Esophagus muscularis mucosa (tissue), 4 donors: ENCODE measurements around the gene TMEM43. TPM values are rescaled to one million over a fixed set of nuclear protein-coding genes. Genes with fewer than 3 reads are reported as not detected.

Experiments used
- DNase-seq: peaks from one replicate; pipeline ENCODE4 v3.0.0-alpha.2; 2017; ENCODE audit errors: extremely low spot score
- H3K27ac ChIP-seq, 4 donors: fragments of 200-600 bp; sonication (generic); replicated peaks in 1 of 4; 1 replicate in 3 of 4; 2 replicates in 1 of 4; pipeline ENCODE4 v1.5.1; 2016 to 2019; ENCODE audit warnings: mild to moderate bottlenecking in 1 of 4
- H3K27me3 ChIP-seq, 4 donors: fragments of 200-600 bp; sonication (generic); one replicate each; pipeline versions ENCODE4 v1.5.1 to v1.6.0; 2016 to 2019
- H3K36me3 ChIP-seq, 4 donors: fragments of 200-600 bp; sonication (generic); one replicate each; pipeline ENCODE4 v1.5.1; 2016 to 2019
- H3K4me1 ChIP-seq, 4 donors: fragments of 200-600 bp; sonication (generic); one replicate each; pipeline ENCODE4 v1.5.1; 2016 to 2019
- H3K4me3 ChIP-seq, 4 donors: fragments of 200-600 bp; sonication (generic); 1 replicate in 2 of 4; 2 replicates in 2 of 4; pipeline ENCODE4 v1.5.1; 2016 to 2019; ENCODE audit warnings: mild to moderate bottlenecking in 4 of 4, moderate library complexity in 1 of 4
- H3K9me3 ChIP-seq, 4 donors: fragments of 200-600 bp; sonication (generic); 1 replicate in 3 of 4; 2 replicates in 1 of 4; pipeline ENCODE4 v1.5.1; 2016 to 2019
- EP300 ChIP-seq: sonication (generic); formaldehyde crosslinking; IDR thresholded peaks from one replicate; pipeline ENCODE4 v1.6.1; 2017; ENCODE audit warnings: antibody characterized with exemption
- POLR2A ChIP-seq: fragments of 450-650 bp; IDR thresholded peaks from one replicate; pipeline ENCODE4 v1.6.1; 2017; ENCODE audit warnings: antibody characterized with exemption, moderate library complexity, mild to moderate bottlenecking, low read depth
- POLR2AphosphoS5 ChIP-seq, 2 donors: sonication (generic); formaldehyde crosslinking; IDR thresholded peaks; one replicate each; pipeline ENCODE4 v1.6.1; 2017; ENCODE audit warnings: antibody characterized with exemption in 2 of 2
- WGBS: methylation state at CpG from one replicate; pipeline ENCODE4 v1.1.5; 2018; 5-methylcytosine and 5-hydroxymethylcytosine counted together
- intact Hi-C: fragments of 100-400 bp; cut with DNase I; formaldehyde crosslinking; loops from one replicate; pipeline ENCODE4 v1.15.1; 2023
- total RNA-seq, 4 donors: library from RNA; depleted of rRNA; stranded (reverse); fragments of >200 nt; gene quantifications; one replicate each; pipeline versions ENCODE4 v1.1.0 to v1.2.1, GENCODE V29; 2016
- TF ChIP-seq, protein P1 (sequence below), 3 experiments: fragments of 200-600 bp in 2 of 3; fragments of 450-650 bp in 1 of 3; sonication (generic) in 2 of 3; IDR thresholded peaks; one replicate each; pipeline ENCODE4 v1.5.1; 2017 to 2019; ENCODE audit warnings: antibody characterized with exemption in 3 of 3, mild to moderate bottlenecking in 2 of 3, moderate library complexity in 1 of 3

Gene TMEM43
- total RNA-seq, 4 donors from 2014 or later, result 131 to 208 (median 179) TPM

DNA sequence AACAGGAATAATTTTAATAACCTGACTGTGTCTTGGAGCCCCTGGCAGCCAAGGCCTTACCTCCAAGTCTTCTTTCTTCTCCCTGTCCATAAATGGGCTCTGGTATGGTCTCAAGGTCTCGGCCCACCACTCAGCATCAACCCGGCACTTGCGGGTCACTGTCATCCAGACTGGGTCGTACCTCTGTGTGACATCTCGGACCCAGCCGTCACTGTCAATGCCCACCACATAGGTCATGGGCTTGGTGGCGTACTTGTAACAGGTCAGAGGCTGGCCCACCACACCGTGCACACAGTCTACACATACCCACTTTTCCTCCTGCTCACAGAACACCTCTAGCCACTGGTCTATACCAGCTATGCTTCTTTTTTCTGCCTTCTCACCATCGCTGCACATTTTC, 33.1 kb downstream of the TMEM43 start:
- WGBS, result 97% methylated on average over 9 of the region's 9 CpGs
- peak; percentile 42 for DNase-seq
- peaks cover 62 to 95% (median 87%) of the 10 kb centered on the region in 4 donors for H3K36me3 ChIP-seq
- intact Hi-C loops, result no loop called here
- no peak overlapping the region for H3K27ac ChIP-seq
- H3K27me3 ChIP-seq, result no peaks in the 10 kb centered on the region
- H3K4me1 ChIP-seq, result no peaks in the 10 kb centered on the region
- TF ChIP-seq, protein P1, sequence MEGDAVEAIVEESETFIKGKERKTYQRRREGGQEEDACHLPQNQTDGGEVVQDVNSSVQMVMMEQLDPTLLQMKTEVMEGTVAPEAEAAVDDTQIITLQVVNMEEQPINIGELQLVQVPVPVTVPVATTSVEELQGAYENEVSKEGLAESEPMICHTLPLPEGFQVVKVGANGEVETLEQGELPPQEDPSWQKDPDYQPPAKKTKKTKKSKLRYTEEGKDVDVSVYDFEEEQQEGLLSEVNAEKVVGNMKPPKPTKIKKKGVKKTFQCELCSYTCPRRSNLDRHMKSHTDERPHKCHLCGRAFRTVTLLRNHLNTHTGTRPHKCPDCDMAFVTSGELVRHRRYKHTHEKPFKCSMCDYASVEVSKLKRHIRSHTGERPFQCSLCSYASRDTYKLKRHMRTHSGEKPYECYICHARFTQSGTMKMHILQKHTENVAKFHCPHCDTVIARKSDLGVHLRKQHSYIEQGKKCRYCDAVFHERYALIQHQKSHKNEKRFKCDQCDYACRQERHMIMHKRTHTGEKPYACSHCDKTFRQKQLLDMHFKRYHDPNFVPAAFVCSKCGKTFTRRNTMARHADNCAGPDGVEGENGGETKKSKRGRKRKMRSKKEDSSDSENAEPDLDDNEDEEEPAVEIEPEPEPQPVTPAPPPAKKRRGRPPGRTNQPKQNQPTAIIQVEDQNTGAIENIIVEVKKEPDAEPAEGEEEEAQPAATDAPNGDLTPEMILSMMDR (IDR thresholded peaks at IDR 0.05), result no peak
- TF ChIP-seq POLR2AphosphoS5 (IDR thresholded peaks at IDR 0.05) (no peak), EP300 (no peak), POLR2A (no peak)
- no peak overlapping the region for H3K4me3 ChIP-seq
- peaks cover 0 to 16% (median 7%) of the 10 kb centered on the region in 4 donors for H3K9me3 ChIP-seq

DNA sequence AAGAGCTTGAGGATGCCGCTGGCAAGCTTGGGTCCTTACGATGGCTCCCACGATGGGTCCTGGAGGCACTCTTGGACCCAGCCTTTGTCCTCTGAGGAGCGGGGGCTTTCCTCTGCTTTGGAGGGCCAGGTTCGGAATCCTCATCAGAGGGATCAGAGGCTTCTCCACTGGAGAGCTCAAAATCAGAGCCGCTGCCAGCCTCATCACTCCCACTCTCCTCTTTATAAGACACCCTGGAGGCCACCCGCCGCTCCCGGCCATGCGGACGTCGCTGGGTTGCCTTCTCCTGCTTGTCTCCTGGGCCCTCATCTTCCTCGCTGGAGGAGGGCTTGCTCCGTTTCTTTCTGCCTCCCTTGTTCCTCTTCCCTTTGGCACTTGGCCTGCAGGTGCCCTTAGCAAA, 33.5 kb downstream of the TMEM43 start:
- Histone ChIP-seq H3K4me1 (no peaks in the 10 kb centered on the region), H3K4me3 (no peak overlapping the region), H3K36me3 (peaks cover 66 to 95% (median 87%) of the 10 kb centered on the region in 4 donors), H3K9me3 (peaks cover 0 to 16% (median 7%) of the 10 kb centered on the region in 4 donors), H3K27ac (no peak overlapping the region), H3K27me3 (no peaks in the 10 kb centered on the region)
- DNase-seq, result peak; percentile 62
- 94% methylated on average over 14 of the region's 14 CpGs for WGBS
- intact Hi-C loops, result no loop called here
- TF ChIP-seq POLR2A (no peak), EP300 (no peak), POLR2AphosphoS5 (IDR thresholded peaks at IDR 0.05) (no peak)
- TF ChIP-seq, protein P1 (IDR thresholded peaks at IDR 0.05), result no peak

DNA sequence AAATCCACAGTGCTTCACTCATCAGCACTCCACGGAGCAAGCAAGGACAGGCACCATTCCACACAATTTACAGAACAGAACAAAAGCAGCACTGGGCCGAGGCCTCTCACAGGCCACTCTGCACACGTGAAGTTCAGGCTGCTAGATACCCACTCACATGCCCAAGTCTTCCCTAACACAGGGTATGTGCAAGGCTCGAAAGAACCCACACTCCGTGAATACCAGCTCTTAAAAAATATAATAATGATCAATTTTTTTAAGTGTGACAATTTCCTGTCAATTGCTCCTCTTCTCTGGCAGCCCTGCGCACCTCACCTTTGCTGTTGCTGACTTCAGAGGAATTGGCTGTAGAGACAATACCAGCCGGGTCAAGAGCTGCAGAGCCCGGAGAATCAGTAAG, 34.6 kb downstream of the TMEM43 start:
- H3K4me1 ChIP-seq, result no peaks in the 10 kb centered on the region
- WGBS, result 98% methylated on average over 8 of the region's 8 CpGs

DNA sequence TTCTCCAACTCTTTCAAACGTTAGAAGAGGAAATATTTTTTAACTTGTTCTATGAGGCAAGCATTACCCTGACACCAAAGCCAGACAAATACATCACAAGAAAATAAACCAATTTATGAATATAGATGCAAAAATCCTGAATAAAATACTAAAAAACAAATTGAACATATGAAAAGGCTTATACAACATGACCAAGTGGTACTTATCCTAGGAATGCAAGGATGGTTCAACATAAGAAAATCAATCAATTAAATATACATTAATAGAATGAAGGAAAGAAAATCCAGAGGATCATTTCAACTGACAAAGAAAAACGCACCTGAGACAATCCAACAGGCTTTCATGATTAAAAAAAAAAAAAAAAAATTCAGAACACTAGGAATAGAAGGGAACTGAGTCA, 36.4 kb downstream of the TMEM43 start:
- H3K4me1 ChIP-seq, result no peaks in the 10 kb centered on the region
- no peak for TF ChIP-seq POLR2AphosphoS5 (IDR thresholded peaks at IDR 0.05)
- no peak for TF ChIP-seq POLR2A
- TF ChIP-seq EP300, result no peak
- no peaks in the 10 kb centered on the region for H3K27me3 ChIP-seq
- H3K27ac ChIP-seq, result no peak overlapping the region
- peaks cover 86 to 100% (median 97%) of the 10 kb centered on the region in 4 donors for H3K36me3 ChIP-seq
- no peak overlapping the region for H3K4me3 ChIP-seq
- DNase-seq, result no peak
- intact Hi-C loops, result no loop called here
- 91% methylated on average over 2 of the region's 2 CpGs for WGBS
- H3K9me3 ChIP-seq, result peaks cover 0 to 16% (median 7%) of the 10 kb centered on the region in 4 donors

More for the DNA sequence above, 34.6 kb downstream of the TMEM43 start:
- Histone ChIP-seq H3K27ac (no peak overlapping the region), H3K9me3 (peaks cover 0 to 16% (median 7%) of the 10 kb centered on the region in 4 donors), H3K27me3 (no peaks in the 10 kb centered on the region), H3K4me3 (no peak overlapping the region), H3K36me3 (peaks cover 71 to 97% (median 87%) of the 10 kb centered on the region in 4 donors)
- TF ChIP-seq POLR2AphosphoS5 (IDR thresholded peaks at IDR 0.05) (no peak), EP300 (no peak), POLR2A (no peak)
- TF ChIP-seq, protein P1 (IDR thresholded peaks at IDR 0.05), result no peak
- DNase-seq, result peak; percentile 82
- intact Hi-C loops, result no loop called here

DNA sequence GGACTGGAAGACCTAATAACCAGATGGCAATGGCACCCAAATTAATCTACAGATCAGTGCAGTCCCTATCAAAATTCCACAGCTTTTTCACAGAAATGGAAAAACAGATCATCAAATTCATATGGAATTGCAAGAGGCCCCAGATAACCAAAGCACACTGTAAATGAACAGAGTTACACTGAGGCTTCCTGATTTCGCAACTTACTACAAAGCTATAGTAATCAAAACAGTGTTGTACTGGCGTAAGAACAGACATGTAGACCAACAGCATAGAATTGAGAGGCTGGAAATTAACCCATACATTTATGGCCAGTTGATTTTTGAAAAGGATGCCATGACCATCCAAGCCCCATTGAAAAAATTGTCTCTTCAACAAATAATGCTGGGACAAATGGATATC, 37.3 kb downstream of the TMEM43 start:
- no peaks in the 10 kb centered on the region for H3K4me1 ChIP-seq
- no peaks in the 10 kb centered on the region for H3K27me3 ChIP-seq
- H3K9me3 ChIP-seq, result peaks cover 0 to 16% (median 7%) of the 10 kb centered on the region in 4 donors
- WGBS, result 97% methylated on average over 2 of the region's 2 CpGs
- intact Hi-C loops, result no loop called here
- no peak for TF ChIP-seq POLR2A
- no peak for TF ChIP-seq EP300
- no peak for TF ChIP-seq POLR2AphosphoS5 (IDR thresholded peaks at IDR 0.05)
- TF ChIP-seq, protein P1 (IDR thresholded peaks at IDR 0.05), result no peak
- H3K27ac ChIP-seq, result no peak overlapping the region
- peaks cover 86 to 100% (median 97%) of the 10 kb centered on the region in 4 donors for H3K36me3 ChIP-seq
- H3K4me3 ChIP-seq, result no peak overlapping the region
- no peak for DNase-seq
